Duodenal mucosa (tissue), 2 donors: ENCODE results near the gene PGPEP1.
"Not testable (repeated sequence)": the region's sequence is repeated elsewhere in the genome, so short reads cannot be mapped to it uniquely, and the experiment has no call there.

Source experiments
- H3K27ac ChIP-seq: one replicate; pipeline ENCODE4 v1.7.0; 2013; ENCODE audit warnings: low read depth, low read length
- H3K27me3 ChIP-seq, 2 donors: one replicate each; pipeline ENCODE4 v1.7.0; 2013; ENCODE audit warnings: low read length in 2 of 2, control low read depth in 1 of 2; ENCODE audit not compliant: insufficient read depth in 2 of 2, control insufficient read depth in 1 of 2
- H3K36me3 ChIP-seq, 2 donors: one replicate each; pipeline ENCODE4 v1.7.0; 2013; ENCODE audit warnings: low read length in 2 of 2, control low read depth in 1 of 2; ENCODE audit not compliant: insufficient read depth in 2 of 2, control insufficient read depth in 1 of 2
- H3K4me1 ChIP-seq, 2 donors: one replicate each; pipeline ENCODE4 v1.7.0; 2013; ENCODE audit warnings: low read length in 2 of 2, control low read depth in 1 of 2; ENCODE audit not compliant: insufficient read depth in 2 of 2, control insufficient read depth in 1 of 2
- H3K4me3 ChIP-seq, 2 donors: one replicate each; pipeline ENCODE4 v1.7.0; 2013; ENCODE audit warnings: low read length in 2 of 2, low read depth in 1 of 2
- H3K9ac ChIP-seq, 2 donors: one replicate each; pipeline ENCODE4 v1.7.0; 2013; ENCODE audit warnings: low read length in 2 of 2, low read depth in 1 of 2
- H3K9me3 ChIP-seq, 2 donors: one replicate each; pipeline ENCODE4 v1.7.0; 2013; ENCODE audit warnings: low read length in 2 of 2, control low read depth in 1 of 2; ENCODE audit not compliant: control insufficient read depth in 1 of 2

PGPEP1 gene

GRCh38 chr19:18362934-18363542, 22.6 kb downstream of the PGPEP1 start:
- no peaks in the 10 kb centered on the region for H3K27me3 ChIP-seq
- no peak overlapping the region for H3K4me3 ChIP-seq
- no peaks in the 10 kb centered on the region for H3K9me3 ChIP-seq
- no peak overlapping the region for H3K27ac ChIP-seq
- H3K4me1 ChIP-seq, result peaks cover 24 to 25% of the 10 kb centered on the region in 2 donors
- peaks cover 0 to 41% of the 10 kb centered on the region in 2 donors for H3K36me3 ChIP-seq
- H3K9ac ChIP-seq, result no peak overlapping the region

DNA sequence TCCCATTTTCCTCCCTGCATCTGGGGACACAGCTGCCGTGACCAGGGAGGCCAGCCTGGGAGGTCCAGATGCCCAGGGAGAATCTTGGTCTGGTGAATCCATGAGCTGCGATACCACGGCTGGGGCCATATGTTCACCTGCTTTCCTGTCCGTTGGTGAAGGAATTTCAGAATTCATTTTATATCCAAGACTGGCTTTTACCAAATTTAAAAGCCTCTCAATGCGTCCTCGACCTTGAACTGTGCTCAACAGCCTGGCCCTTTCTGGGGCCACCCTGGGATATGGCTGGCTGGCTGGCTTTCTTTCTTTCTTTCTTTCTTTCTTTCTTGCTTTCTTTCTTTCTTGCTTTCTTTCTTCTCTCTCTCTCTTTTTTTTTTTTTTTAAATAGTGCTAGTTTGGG, 23.4 kb downstream of the PGPEP1 start:
- Histone ChIP-seq H3K36me3 (peaks cover 0 to 37% of the 10 kb centered on the region in 2 donors), H3K27ac (no peak overlapping the region)

DNA sequence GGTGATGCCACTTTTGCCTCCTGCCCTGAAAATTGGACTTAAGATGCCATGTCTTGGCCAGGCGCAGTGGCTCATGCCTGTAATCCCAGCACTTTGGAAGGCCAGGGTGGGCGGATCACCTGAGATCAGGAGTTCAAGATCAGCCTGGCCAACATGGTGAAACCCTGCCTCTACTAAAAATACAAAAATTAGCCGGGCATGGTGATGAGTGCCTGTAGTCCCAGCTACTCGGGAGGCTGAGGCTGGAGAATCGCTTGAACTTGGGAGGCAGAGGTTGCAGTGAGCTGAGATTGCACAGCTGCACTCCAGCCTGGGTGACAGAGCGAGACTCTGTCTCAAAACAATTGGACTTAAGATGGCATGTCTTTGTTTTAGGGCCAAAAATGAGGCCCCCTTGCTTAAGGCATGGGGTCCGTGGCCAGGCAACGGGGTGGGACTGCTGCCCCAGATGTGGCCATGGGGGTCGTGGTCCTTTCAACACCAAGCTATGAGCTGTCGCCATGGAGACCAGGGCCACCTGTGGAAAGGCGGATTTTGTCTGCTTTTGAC, 24.0 kb downstream of the PGPEP1 start:
- peaks cover 0 to 33% of the 10 kb centered on the region in 2 donors for H3K36me3 ChIP-seq
- H3K27me3 ChIP-seq, H3K9me3 ChIP-seq: not testable (repeated sequence)
- peaks cover 24 to 25% of the 10 kb centered on the region in 2 donors for H3K4me1 ChIP-seq
- H3K27ac ChIP-seq, result peak overlapping the region; percentile 47
- H3K9ac ChIP-seq, result peak overlapping the region; percentile 38 to 47
- peak overlapping the region in 1 of 2 donors; percentile 40 for H3K4me3 ChIP-seq

More for the DNA sequence above, 23.4 kb downstream of the PGPEP1 start:
- H3K9me3 ChIP-seq, result no peaks in the 10 kb centered on the region
- H3K4me3 ChIP-seq, result no peak overlapping the region
- no peaks in the 10 kb centered on the region for H3K27me3 ChIP-seq
- H3K9ac ChIP-seq, result no peak overlapping the region
- peaks cover 24 to 25% of the 10 kb centered on the region in 2 donors for H3K4me1 ChIP-seq

- no peaks in the 10 kb centered on the region for H3K9me3 ChIP-seq
- peak overlapping the region; percentile 38 to 47 for H3K9ac ChIP-seq
- H3K4me3 ChIP-seq, result no peak overlapping the region
- peaks cover 0 to 28% of the 10 kb centered on the region in 2 donors for H3K36me3 ChIP-seq
- peaks cover 24 to 25% of the 10 kb centered on the region in 2 donors for H3K4me1 ChIP-seq
- peak overlapping the region; percentile 47 for H3K27ac ChIP-seq
- no peaks in the 10 kb centered on the region for H3K27me3 ChIP-seq
Measured at GRCh38 chr19:18364826-18365528, 24.6 kb downstream of the PGPEP1 start.

- Histone ChIP-seq H3K36me3 (peaks cover 0 to 24% of the 10 kb centered on the region in 2 donors), H3K27me3 (no peaks in the 10 kb centered on the region), H3K9ac (no peak overlapping the region), H3K4me1 (peaks cover 24 to 25% of the 10 kb centered on the region in 2 donors), H3K4me3 (no peak overlapping the region), H3K9me3 (no peaks in the 10 kb centered on the region), H3K27ac (peak overlapping the region; percentile 47)
Measured at GRCh38 chr19:18366021-18366435, 25.6 kb downstream of the PGPEP1 start.

GRCh38 chr19:18368504-18369222, 28.3 kb downstream of the PGPEP1 start:
- no peaks in the 10 kb centered on the region for H3K27me3 ChIP-seq
- peaks cover 0 to 9% of the 10 kb centered on the region in 2 donors for H3K36me3 ChIP-seq
- no peak overlapping the region for H3K9ac ChIP-seq
- H3K4me1 ChIP-seq, result peaks cover 23 to 24% of the 10 kb centered on the region in 2 donors
- no peaks in the 10 kb centered on the region for H3K9me3 ChIP-seq
- H3K4me3 ChIP-seq, result no peak overlapping the region
- H3K27ac ChIP-seq, result no peak overlapping the region

- H3K4me3 ChIP-seq, result no peak overlapping the region
- H3K27ac ChIP-seq, result peak overlapping the region; percentile 81
- H3K9ac ChIP-seq, result peak overlapping the region in 1 of 2 donors; percentile 53
- no peaks in the 10 kb centered on the region for H3K27me3 ChIP-seq
- no peaks in the 10 kb centered on the region for H3K9me3 ChIP-seq
- H3K36me3 ChIP-seq, result no peaks in the 10 kb centered on the region
- H3K4me1 ChIP-seq, result peaks cover 11 to 15% of the 10 kb centered on the region in 2 donors
Measured at GRCh38 chr19:18373407-18373891, 33.1 kb downstream of the PGPEP1 start.

GRCh38 chr19:18373892-18374629, 33.7 kb downstream of the PGPEP1 start:
- peak overlapping the region; percentile 81 for H3K27ac ChIP-seq
- no peaks in the 10 kb centered on the region for H3K27me3 ChIP-seq
- no peaks in the 10 kb centered on the region for H3K9me3 ChIP-seq
- H3K4me1 ChIP-seq, result peaks cover 11 to 15% of the 10 kb centered on the region in 2 donors
- no peaks in the 10 kb centered on the region for H3K36me3 ChIP-seq
- peak overlapping the region in 1 of 2 donors; percentile 30 for H3K4me3 ChIP-seq
- peak overlapping the region; percentile 39 to 53 for H3K9ac ChIP-seq

DNA sequence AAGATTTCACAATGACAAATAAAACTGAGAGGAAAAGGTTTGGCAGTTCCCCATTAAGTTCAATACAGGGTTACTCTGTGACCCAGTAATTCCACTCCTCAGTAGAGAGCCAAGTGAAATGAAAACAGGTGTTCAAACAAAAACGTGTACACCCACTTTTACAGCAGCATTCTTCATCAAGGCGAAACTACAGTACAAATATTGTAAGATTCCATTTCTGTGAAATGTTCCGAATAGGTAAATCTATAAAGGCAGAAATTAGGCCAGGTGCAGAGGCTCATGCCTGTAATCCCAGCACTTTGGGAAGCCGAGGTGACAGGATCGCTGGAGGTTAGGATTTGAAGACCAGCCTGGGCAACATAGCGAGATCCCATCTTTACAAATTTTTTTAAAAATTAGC, 36.6 kb downstream of the PGPEP1 start:
- no peaks in the 10 kb centered on the region for H3K9me3 ChIP-seq
- no peak overlapping the region for H3K27ac ChIP-seq
- H3K4me1 ChIP-seq, result peaks cover 21 to 26% of the 10 kb centered on the region in 2 donors
- no peaks in the 10 kb centered on the region for H3K27me3 ChIP-seq
- no peak overlapping the region for H3K9ac ChIP-seq
- no peak overlapping the region for H3K4me3 ChIP-seq
- H3K36me3 ChIP-seq, result no peaks in the 10 kb centered on the region
